A549 (cell line): ENCODE results near the gene WSCD2. TPM values are rescaled to one million over a fixed set of nuclear protein-coding genes. Genes with fewer than 3 reads are reported as not detected.

Experiments used
- ATAC-seq, 2 experiments: fragments of 200-7000 bp in 1 of 2; fragments of >200 bp in 1 of 2; cut with Nextera tagmentation in 1 of 2; cut with Tn5 transposase in 1 of 2; 3 replicates each; pipeline versions ENCODE4 v1.8.0 to v1.9.1; 2018 to 2020; ENCODE audit warnings: mild to moderate bottlenecking in 1 of 2, moderate library complexity in 1 of 2
- CTCF ChIA-PET: fragments of 300-600 bp; sonication (Branson Sonifier 250); formaldehyde crosslinking; extraction: SDS; loops from one replicate; lab custom pipeline; 2021; ENCODE audit warnings: antibody characterized with exemption, inconsistent platforms; lab: Yijun Ruan, JAX
- POLR2A ChIA-PET: fragments of 350-600 bp; formaldehyde crosslinking; extraction: SDS; loops from one replicate; lab custom pipeline; 2021; ENCODE audit warnings: antibody characterized with exemption, inconsistent platforms; lab: Yijun Ruan, JAX
- DNase-seq, 2 experiments: peaks; one replicate each; pipeline versions ENCODE4 v3.0.0 to v3.0.0-alpha.2; 2011 to 2016; ENCODE audit warnings: low read depth in 1 of 2, low spot score in 1 of 2
- FAIRE-seq: peaks from 2 replicates; lab custom pipeline; 2011; peaks lifted over from hg19 to GRCh38; lab: Jason Lieb, UNC
- H3K27ac ChIP-seq, 2 experiments: fragments of >200 bp; sonication (Bioruptor Twin); formaldehyde crosslinking; 3 replicates each; pipeline ENCODE4 v1.5.1; 2016 to 2017
- H3K4me1 ChIP-seq: fragments of >200 bp; sonication (Bioruptor Twin); formaldehyde crosslinking; 3 replicates; pipeline ENCODE4 v1.6.1; 2016
- H3K4me2 ChIP-seq: fragments of >200 bp; sonication (Bioruptor Twin); formaldehyde crosslinking; 3 replicates; pipeline ENCODE4 v1.6.1; 2016
- H3K4me3 ChIP-seq: fragments of >200 bp; sonication (Bioruptor Twin); formaldehyde crosslinking; 3 replicates; pipeline ENCODE4 v1.5.1; 2016
- H3K9me3 ChIP-seq: fragments of >200 bp; sonication (Bioruptor Twin); formaldehyde crosslinking; 3 replicates; pipeline ENCODE4 v1.6.1; 2016
- BCL3 ChIP-seq: fragments of >200 bp; sonication (Bioruptor Twin); formaldehyde crosslinking; IDR thresholded peaks from 3 replicates; pipeline ENCODE4 v1.6.1; 2016
- BHLHE40 ChIP-seq: IDR thresholded peaks from 2 replicates; pipeline ENCODE4 v1.6.1; 2012; ENCODE audit warnings: low read depth, low read length, inconsistent platforms
- CBX8 ChIP-seq: fragments of 200-600 bp; sonication (generic); IDR thresholded peaks from 2 replicates; pipeline ENCODE4 v1.6.1; 2016
- CTCF ChIP-seq: fragments of >200 bp; sonication (Bioruptor Twin); formaldehyde crosslinking; IDR thresholded peaks from 3 replicates; pipeline ENCODE4 v1.5.1; 2016
- E2F6 ChIP-seq: IDR thresholded peaks from 2 replicates; pipeline ENCODE4 v1.6.1; 2012; ENCODE audit warnings: low read depth, borderline replicate concordance
- ESRRA ChIP-seq: fragments of 150-350 bp; IDR thresholded peaks from 2 replicates; pipeline ENCODE4 v1.6.1; 2014; ENCODE audit warnings: mild to moderate bottlenecking, low read length, borderline replicate concordance
- HEYL ChIP-seq: fragments of 250-450 bp; sonication (Bioruptor Pico); IDR thresholded peaks from 2 replicates; pipeline ENCODE4 v1.8.0; 2021; ENCODE audit warnings: mild to moderate bottlenecking, moderate library complexity
- HMGXB4 ChIP-seq: fragments of 250-450 bp; sonication (Bioruptor Pico); IDR thresholded peaks from 2 replicates; pipeline ENCODE4 v1.5.0; 2021; ENCODE audit warnings: mild to moderate bottlenecking, moderate library complexity, borderline replicate concordance
- HOXA7 ChIP-seq: fragments of 250-450 bp; sonication (Bioruptor Pico); IDR thresholded peaks from 2 replicates; pipeline ENCODE4 v1.5.0; 2020; ENCODE audit warnings: mild to moderate bottlenecking, moderate library complexity
- HOXB13 ChIP-seq: fragments of 250-450 bp; sonication (Bioruptor Pico); IDR thresholded peaks from 2 replicates; pipeline ENCODE4 v1.5.0; 2020; ENCODE audit warnings: low read depth, mild to moderate bottlenecking, moderate library complexity
- JUN ChIP-seq, 2 experiments: fragments of >200 bp; sonication (Bioruptor Twin); formaldehyde crosslinking; IDR thresholded peaks; 2 replicates in 1 of 2; 3 replicates in 1 of 2; pipeline ENCODE4 v1.6.1; 2016 to 2017
- JUNB ChIP-seq: fragments of >200 bp; sonication (Bioruptor Twin); formaldehyde crosslinking; IDR thresholded peaks from 2 replicates; pipeline ENCODE4 v1.6.1; 2016
- MAX ChIP-seq: IDR thresholded peaks from 2 replicates; pipeline ENCODE4 v1.6.1; 2012
- MAZ ChIP-seq: fragments of 150-350 bp; IDR thresholded peaks from 2 replicates; pipeline ENCODE4 v1.6.1; 2014; ENCODE audit warnings: antibody characterized with exemption, low read depth, low read length, borderline replicate concordance
- MYC ChIP-seq: IDR thresholded peaks from 2 replicates; pipeline ENCODE4 v1.6.1; 2012; ENCODE audit warnings: mild to moderate bottlenecking, inconsistent platforms, low read length, improper control_type of control experiment, borderline replicate concordance
- NR3C1 ChIP-seq: fragments of >200 bp; sonication (Bioruptor Twin); formaldehyde crosslinking; IDR thresholded peaks from 3 replicates; pipeline ENCODE4 v1.6.1; 2017
- PBX3 ChIP-seq: IDR thresholded peaks from 2 replicates; pipeline ENCODE4 v1.6.1; 2012
- PHF8 ChIP-seq: fragments of 200-600 bp; sonication (generic); IDR thresholded peaks from 2 replicates; pipeline ENCODE4 v1.6.1; 2016; ENCODE audit warnings: low read depth, mild to moderate bottlenecking, antibody characterized with exemption, moderate library complexity, borderline replicate concordance
- POLR2A ChIP-seq: IDR thresholded peaks from 2 replicates; pipeline ENCODE4 v1.6.1; 2012; ENCODE audit warnings: mild to moderate bottlenecking, low read length
- RAD21 ChIP-seq, 2 experiments: fragments of >200 bp in 1 of 2; sonication (Bioruptor Twin) in 1 of 2; formaldehyde crosslinking in 1 of 2; IDR thresholded peaks in 1 of 2; conservative IDR thresholded peaks in 1 of 2; 2 replicates in 1 of 2; 3 replicates in 1 of 2; pipeline ENCODE4 v1.6.1; 2012 to 2018; ENCODE audit warnings: inconsistent platforms in 1 of 2
- RCOR1 ChIP-seq: fragments of 150-350 bp; IDR thresholded peaks from 2 replicates; pipeline ENCODE4 v1.6.1; 2014; ENCODE audit warnings: antibody characterized with exemption, low read length, low read depth
- RFX5 ChIP-seq: fragments of 450-650 bp; IDR thresholded peaks from 2 replicates; pipeline ENCODE4 v1.7.1; 2014; ENCODE audit warnings: antibody characterized with exemption, mild to moderate bottlenecking, moderate library complexity
- ZC3H11A ChIP-seq: fragments of 450-650 bp; IDR thresholded peaks from 2 replicates; pipeline ENCODE4 v1.6.1; 2014; ENCODE audit warnings: antibody characterized with exemption, mild to moderate bottlenecking
- ZFP36 ChIP-seq: fragments of 450-650 bp; IDR thresholded peaks from 2 replicates; pipeline ENCODE4 v1.6.1; 2014; ENCODE audit warnings: borderline replicate concordance; ENCODE audit not compliant: partially characterized antibody
- WGBS: methylation state at CpG from one replicate; pipeline ENCODE4 v1.1.6; 2017; ENCODE audit errors: missing lambda C conversion rate; 5-methylcytosine and 5-hydroxymethylcytosine counted together
- polyA plus RNA-seq, 4 experiments: library from polyadenylated mRNA; depleted of rRNA in 3 of 4; stranded (reverse); fragments of >200 nt; fragmentation: RNase III in 1 of 4; extraction: RNeasy Plus Mini Kit Qiagen cat#74134 plus additional on column Dnase treatment in 1 of 4; gene quantifications; 2 replicates in 3 of 4; 3 replicates in 1 of 4; pipeline ENCODE4 v1.2.3, GENCODE V29; 2011 to 2017

The WSCD2 gene
- polyA plus RNA-seq, 2 of the 4 experiments (the other 2 are of a cell fraction): not detected

GRCh38 chr12:108117163-108117849, 11.8 kb upstream of the WSCD2 start:
- TF ChIP-seq CTCF (no peak), BCL3 (no peak), RFX5 (no peak), HOXA7 (CRISPR knock-in tag) (no peak), ZC3H11A (no peak), PBX3 (no peak), MAZ (no peak), CBX8 (no peak), HMGXB4 (no peak), POLR2A (no peak)
- FAIRE-seq (no peak), ATAC-seq (no peak), DNase-seq (peak in 1 of 2 experiments; percentile 13)
- Histone ChIP-seq H3K27ac (no peak overlapping the region), H3K4me3 (no peak overlapping the region), H3K4me1 (no peaks in the 10 kb centered on the region), H3K9me3 (no peaks in the 10 kb centered on the region), H3K4me2 (no peak overlapping the region)
- WGBS: 2% methylated on average over 6 of the region's 6 CpGs
- ChIA-PET CTCF (interaction anchor here (0.6 kb wide), 1 partner anchor 9 kb away, joined by 3 read pairs; no protein-coding TSS in a partner anchor), POLR2A (no interaction called here)

GRCh38 chr12:108117902-108118301, 11.2 kb upstream of the WSCD2 start:
- DNase-seq (no peak), FAIRE-seq (no peak), ATAC-seq (no peak)
- Histone ChIP-seq H3K4me3 (no peak overlapping the region), H3K9me3 (no peaks in the 10 kb centered on the region), H3K4me1 (no peaks in the 10 kb centered on the region), H3K4me2 (no peak overlapping the region), H3K27ac (no peak overlapping the region)
- CTCF ChIA-PET: interaction anchor here (0.6 kb wide), 1 partner anchor 10 kb away, joined by 3 read pairs; no protein-coding TSS in a partner anchor
- TF ChIP-seq RCOR1 (no peak), E2F6 (no peak), HEYL (CRISPR knock-in tag) (no peak), BHLHE40 (no peak), MAX (no peak), JUNB (no peak), MYC (no peak), JUN (IDR thresholded peaks at IDR 0.05) (no peak), HOXB13 (CRISPR knock-in tag) (no peak), NR3C1 (no peak), ESRRA (no peak), PHF8 (no peak), ZFP36 (no peak), PBX3 (no peak), RAD21 (conservative IDR thresholded peaks at IDR 0.05 in 1 of 2, IDR thresholded peaks at IDR 0.05 in 1 of 2) (no peak)
- POLR2A ChIA-PET: no interaction called here
